GM23338 (cell line): ENCODE data around the gene TTC6. TPM values are rescaled to one million over a fixed set of nuclear protein-coding genes. Genes with fewer than 3 reads are reported as not detected.

Experiments used
- ATAC-seq: fragments of 200-7000 bp; cut with Tn5 transposase; 3 replicates; pipeline ENCODE4 v1.9.1; 2020
- DNase-seq: peaks from one replicate; pipeline ENCODE4 v3.0.0-alpha.2; 2015; ENCODE audit warnings: low spot score
- H2AFZ ChIP-seq: fragments of 200-600 bp; sonication (generic); 2 replicates; pipeline ENCODE4 v1.8.0; 2016; ENCODE audit warnings: antibody characterized with exemption, mild to moderate bottlenecking, moderate library complexity
- H3F3A ChIP-seq: fragments of 200-600 bp; sonication (generic); replicated peaks from 2 replicates; pipeline ENCODE4 v1.8.0; 2017; ENCODE audit warnings: antibody characterized with exemption, mixed run types, low read depth
- H3K27ac ChIP-seq: fragments of 200-600 bp; sonication (generic); 2 replicates; pipeline ENCODE4 v1.6.1; 2016; ENCODE audit warnings: low read depth
- H3K27me3 ChIP-seq: fragments of 200-600 bp; sonication (generic); 2 replicates; pipeline ENCODE4 v1.8.0; 2016; ENCODE audit warnings: mild to moderate bottlenecking, mixed run types, moderate library complexity; ENCODE audit not compliant: insufficient read depth
- H3K36me3 ChIP-seq: fragments of 200-600 bp; sonication (generic); 2 replicates; pipeline ENCODE4 v1.8.0; 2016; ENCODE audit warnings: mild to moderate bottlenecking; ENCODE audit not compliant: insufficient read depth
- H3K4me1 ChIP-seq: fragments of 200-600 bp; sonication (generic); 2 replicates; pipeline ENCODE4 v1.8.0; 2016; ENCODE audit warnings: mild to moderate bottlenecking, moderate library complexity; ENCODE audit not compliant: insufficient read depth
- H3K4me2 ChIP-seq: fragments of 200-600 bp; sonication (generic); 2 replicates; pipeline ENCODE4 v1.7.1; 2017; ENCODE audit warnings: mixed run types
- H3K4me3 ChIP-seq: fragments of 200-600 bp; sonication (generic); 2 replicates; pipeline ENCODE4 v1.6.1; 2016; ENCODE audit warnings: mixed run types
- H3K79me2 ChIP-seq: fragments of 200-600 bp; sonication (generic); replicated peaks from 2 replicates; pipeline ENCODE4 v1.8.0; 2017; ENCODE audit warnings: mild to moderate bottlenecking; ENCODE audit not compliant: insufficient read depth
- H3K9me2 ChIP-seq: fragments of 200-600 bp; sonication (generic); 2 replicates; pipeline ENCODE4 v1.8.0; 2017; ENCODE audit not compliant: insufficient read depth
- H4K20me1 ChIP-seq: fragments of 200-600 bp; sonication (generic); replicated peaks from 2 replicates; pipeline ENCODE4 v1.8.0; 2017; ENCODE audit warnings: mild to moderate bottlenecking; ENCODE audit not compliant: insufficient read depth
- H3K27ac Mint-ChIP-seq: 2 replicates; pipeline ENCODE4 v1.8.0; 2020; ENCODE audit warnings: inconsistent platforms, mild to moderate bottlenecking, moderate library complexity, mixed read lengths
- H3K27me3 Mint-ChIP-seq: 3 replicates; pipeline ENCODE4 v1.8.0; 2022; ENCODE audit warnings: low read depth, mild to moderate bottlenecking, moderate library complexity, mixed read lengths, inconsistent platforms; ENCODE audit not compliant: insufficient read depth, poor library complexity
- H3K36me3 Mint-ChIP-seq: 3 replicates; pipeline ENCODE4 v1.8.0; 2021; ENCODE audit warnings: low read depth, mild to moderate bottlenecking, inconsistent platforms, moderate library complexity, mixed read lengths
- H3K4me1 Mint-ChIP-seq: 3 replicates; pipeline ENCODE4 v1.8.0; 2020; ENCODE audit warnings: mild to moderate bottlenecking, inconsistent platforms, mixed read lengths
- H3K4me3 Mint-ChIP-seq: 3 replicates; pipeline ENCODE4 v1.8.0; 2021; ENCODE audit warnings: moderate library complexity, mild to moderate bottlenecking, inconsistent platforms, mixed read lengths
- H3K9me3 Mint-ChIP-seq: 3 replicates; pipeline ENCODE4 v1.8.0; 2020; ENCODE audit warnings: moderate library complexity, mild to moderate bottlenecking, inconsistent platforms, mixed read lengths
- CREB1 ChIP-seq: fragments of 250-450 bp; sonication (Bioruptor Pico); IDR thresholded peaks from 2 replicates; pipeline ENCODE4 v1.5.0; 2020; ENCODE audit warnings: low read depth, mild to moderate bottlenecking, moderate library complexity
- CTCF ChIP-seq, 2 experiments: fragments of 200-600 bp in 1 of 2; sonication (generic) in 1 of 2; conservative IDR thresholded peaks; 2 replicates each; pipeline versions ENCODE4 v1.5.1 to v1.6.1; 2016 to 2017; ENCODE audit warnings: antibody characterized with exemption in 2 of 2, low read depth in 2 of 2, mild to moderate bottlenecking in 2 of 2, moderate library complexity in 1 of 2
- EZH2 ChIP-seq: fragments of 200-600 bp; sonication (generic); IDR thresholded peaks from one replicate; pipeline ENCODE4 v1.8.0; 2017; ENCODE audit warnings: antibody characterized with exemption, mild to moderate bottlenecking, low read depth; ENCODE audit not compliant: unreplicated experiment
- EZH2phosphoT487 ChIP-seq: fragments of 200-600 bp; sonication (generic); IDR thresholded peaks from one replicate; pipeline ENCODE4 v1.8.1; 2018; ENCODE audit warnings: antibody characterized with exemption; ENCODE audit not compliant: unreplicated experiment
- JUNB ChIP-seq: IDR thresholded peaks from one replicate; pipeline ENCODE4 v1.6.1; 2016; ENCODE audit warnings: antibody characterized with exemption; ENCODE audit not compliant: unreplicated experiment
- NANOG ChIP-seq: IDR thresholded peaks from 2 replicates; pipeline ENCODE4 v1.6.1; 2016; ENCODE audit warnings: antibody characterized with exemption, borderline replicate concordance
- POLR2AphosphoS5 ChIP-seq: IDR thresholded peaks from 2 replicates; pipeline ENCODE4 v1.6.1; 2016; ENCODE audit warnings: antibody characterized with exemption, low read depth
- STAT1 ChIP-seq: IDR thresholded peaks from one replicate; pipeline ENCODE4 v1.6.1; 2016; ENCODE audit warnings: antibody characterized with exemption; ENCODE audit not compliant: unreplicated experiment
- ZNF114 ChIP-seq: fragments of 250-450 bp; sonication (Bioruptor Pico); IDR thresholded peaks from 2 replicates; pipeline ENCODE4 v1.5.0; 2020; ENCODE audit warnings: mild to moderate bottlenecking, moderate library complexity
- ZNF331 ChIP-seq: fragments of 250-450 bp; sonication (Bioruptor Pico); IDR thresholded peaks from 2 replicates; pipeline ENCODE4 v1.5.0; 2020; ENCODE audit warnings: low read depth, mild to moderate bottlenecking, moderate library complexity
- ZNF462 ChIP-seq: fragments of 250-450 bp; sonication (Bioruptor Pico); IDR thresholded peaks from 2 replicates; pipeline ENCODE4 v1.5.0; 2020; ENCODE audit warnings: mild to moderate bottlenecking, moderate library complexity
- polyA plus RNA-seq: library from polyadenylated mRNA; unstranded; fragments of >200 nt; fragmentation: Nextera tagmentation; extraction: Ambion mirVana; gene quantifications from 2 replicates; pipeline ENCODE4 v1.2.1, GENCODE V29; 2016
- total RNA-seq: library from RNA; depleted of rRNA; stranded (reverse); fragments of >200 nt; shearing (Covaris generic); gene quantifications from 2 replicates; pipeline ENCODE4 v1.2.3, GENCODE V29; 2014

TTC6 gene
- total and polyA plus RNA-seq, 2 experiments from 2014 or later = 0.31 TPM; not detected in 1

GRCh38 chr14:37565550-37565949 lies 29.9 kb upstream of the TTC6 start:
- TF ChIP-seq CTCF (conservative IDR thresholded peaks at IDR 0.05; ENCODE audit: low read depth in 2 of 2) (peak; percentile 78 to 80), NANOG (no peak), POLR2AphosphoS5 (no peak)

GRCh38 chr14:37566811-37567371 lies 28.5 kb upstream of the TTC6 start:
- peak overlapping the region; percentile 50; the same call in 1 of the 2 replicates for H3K27ac Mint-ChIP-seq
- peak; percentile 28 for DNase-seq
- H3K36me3 ChIP-seq = no peaks in the 10 kb centered on the region
- peak; percentile 49 for ATAC-seq
- no peaks in the 10 kb centered on the region for H3K27me3 Mint-ChIP-seq
- H3K9me3 Mint-ChIP-seq = no peaks in the 10 kb centered on the region
- peaks cover 14% of the 10 kb centered on the region for H3K4me1 Mint-ChIP-seq
- no peak overlapping the region for H3K4me3 ChIP-seq
- no peaks in the 10 kb centered on the region for H3K9me2 ChIP-seq
- H3K27me3 ChIP-seq = no peaks in the 10 kb centered on the region
- no peaks in the 10 kb centered on the region for H4K20me1 ChIP-seq
- no peaks in the 10 kb centered on the region for H3K36me3 Mint-ChIP-seq
- no peak overlapping the region for H3K27ac ChIP-seq
- H3F3A ChIP-seq = no peaks in the 10 kb centered on the region
- H3K79me2 ChIP-seq = no peaks in the 10 kb centered on the region
- H3K4me1 ChIP-seq = no peaks in the 10 kb centered on the region
- H2AFZ ChIP-seq = no peak overlapping the region
- no peak overlapping the region; the same call in 2 of the 3 replicates for H3K4me3 Mint-ChIP-seq
- H3K4me2 ChIP-seq = 0 out of 2 replicates have a peak overlapping the region, but pooled peaks have one; percentile 3
- no peak for TF ChIP-seq EZH2phosphoT487
- no peak for TF ChIP-seq JUNB
- TF ChIP-seq POLR2AphosphoS5 = no peak
- TF ChIP-seq CTCF (conservative IDR thresholded peaks at IDR 0.05; ENCODE audit: low read depth in 2 of 2) = no peak
- TF ChIP-seq ZNF331 = no peak
- TF ChIP-seq ZNF462 (CRISPR knock-in tag) = no peak
- no peak for TF ChIP-seq ZNF114 (CRISPR knock-in tag)
- no peak for TF ChIP-seq STAT1
- TF ChIP-seq EZH2 = no peak
- no peak for TF ChIP-seq CREB1 (CRISPR knock-in tag)

More at GRCh38 chr14:37565550-37565949, 29.9 kb upstream of the TTC6 start:
- ATAC-seq (peak; percentile 50; the same call in 2 of the 3 replicates), DNase-seq (peak; percentile 62)
- H3K27me3 ChIP-seq = no peaks in the 10 kb centered on the region
- H3K9me2 ChIP-seq = no peaks in the 10 kb centered on the region
- H3K79me2 ChIP-seq = no peaks in the 10 kb centered on the region
- no peak overlapping the region for H3K4me2 ChIP-seq
- H2AFZ ChIP-seq = no peak overlapping the region
- Mint-ChIP-seq H3K27me3 (no peaks in the 10 kb centered on the region), H3K27ac (no peak overlapping the region; the same call in 1 of the 2 replicates), H3K4me1 (peaks cover 14% of the 10 kb centered on the region), H3K36me3 (no peaks in the 10 kb centered on the region), H3K4me3 (no peak overlapping the region), H3K9me3 (no peaks in the 10 kb centered on the region)
- H3F3A ChIP-seq = no peaks in the 10 kb centered on the region
- H3K4me3 ChIP-seq = no peak overlapping the region
- no peaks in the 10 kb centered on the region for H3K4me1 ChIP-seq
- H3K27ac ChIP-seq = no peak overlapping the region
- H4K20me1 ChIP-seq = no peaks in the 10 kb centered on the region
- H3K36me3 ChIP-seq = no peaks in the 10 kb centered on the region
